H9 (cell line): ENCODE results near the gene ATXN10. TPM values are rescaled to one million over a fixed set of nuclear protein-coding genes. Genes with fewer than 3 reads are reported as not detected.

Source experiments
- DNase-seq: peaks from one replicate; pipeline ENCODE4 v3.0.0-alpha.2; 2017
- H2AFZ ChIP-seq: one replicate; pipeline ENCODE4 v1.6.1; 2013; ENCODE audit warnings: mild to moderate bottlenecking, low read length, control low read depth, moderate library complexity
- H2AK5ac ChIP-seq: 2 replicates; pipeline ENCODE4 v1.6.1; 2013; ENCODE audit warnings: low read length, control low read depth, mixed read lengths; ENCODE audit not compliant: insufficient read length
- H2BK120ac ChIP-seq: one replicate; pipeline ENCODE4 v1.6.1; 2013; ENCODE audit warnings: low read depth, mild to moderate bottlenecking, low read length, control low read depth, inconsistent platforms; ENCODE audit not compliant: poor library complexity, severe bottlenecking
- H2BK12ac ChIP-seq: 2 replicates; pipeline ENCODE4 v1.6.1; 2013; ENCODE audit warnings: low read length, control low read depth, mixed read lengths, low read depth; ENCODE audit not compliant: insufficient read length
- H2BK15ac ChIP-seq: 2 replicates; pipeline ENCODE4 v1.6.1; 2013; ENCODE audit warnings: low read depth, low read length, control low read depth
- H2BK20ac ChIP-seq: one replicate; pipeline ENCODE4 v1.6.1; 2013; ENCODE audit warnings: low read depth, mild to moderate bottlenecking, low read length, control low read depth, inconsistent platforms; ENCODE audit not compliant: poor library complexity, severe bottlenecking
- H2BK5ac ChIP-seq: 2 replicates; pipeline ENCODE4 v1.6.1; 2013; ENCODE audit warnings: low read length, control low read depth, mixed read lengths; ENCODE audit not compliant: insufficient read length
- H3K14ac ChIP-seq: 2 replicates; pipeline ENCODE4 v1.6.1; 2013; ENCODE audit warnings: low read length, control low read depth; ENCODE audit not compliant: insufficient read depth
- H3K18ac ChIP-seq: 2 replicates; pipeline ENCODE4 v1.6.1; 2013; ENCODE audit warnings: low read depth, mild to moderate bottlenecking, mixed read lengths, low read length, control low read depth; ENCODE audit not compliant: insufficient read length
- H3K23ac ChIP-seq: 2 replicates; pipeline ENCODE4 v1.6.1; 2013; ENCODE audit warnings: low read length, control low read depth, mixed read lengths, low read depth; ENCODE audit not compliant: insufficient read length
- H3K23me2 ChIP-seq: 2 replicates; pipeline ENCODE4 v1.6.1; 2013; ENCODE audit warnings: low read depth, mild to moderate bottlenecking, mixed read lengths, low read length, control low read depth; ENCODE audit not compliant: insufficient read length, poor library complexity, severe bottlenecking
- H3K27ac ChIP-seq: 2 replicates; pipeline ENCODE4 v1.5.1; 2013; ENCODE audit warnings: low read length, control low read depth, mixed read lengths, low read depth; ENCODE audit not compliant: insufficient read length
- H3K27me3 ChIP-seq: 2 replicates; pipeline ENCODE4 v1.6.1; 2013; ENCODE audit warnings: low read length, control low read depth, inconsistent platforms; ENCODE audit not compliant: insufficient read depth
- H3K4ac ChIP-seq: 2 replicates; pipeline ENCODE4 v1.6.1; 2013; ENCODE audit warnings: low read depth, mild to moderate bottlenecking, control low read depth, inconsistent platforms, low read length, moderate library complexity
- H3K4me1 ChIP-seq: 2 replicates; pipeline ENCODE4 v1.6.1; 2013; ENCODE audit warnings: low read length, control low read depth, inconsistent platforms; ENCODE audit not compliant: insufficient read depth
- H3K4me2 ChIP-seq: 2 replicates; pipeline ENCODE4 v1.6.1; 2013; ENCODE audit warnings: low read length, control low read depth, mixed read lengths; ENCODE audit not compliant: insufficient read length, insufficient read depth
- H3K56ac ChIP-seq: 2 replicates; pipeline ENCODE4 v1.6.1; 2013; ENCODE audit warnings: low read depth, mild to moderate bottlenecking, mixed read lengths, low read length, control low read depth; ENCODE audit not compliant: insufficient read length
- H3K79me1 ChIP-seq: 2 replicates; pipeline ENCODE4 v1.6.1; 2013; ENCODE audit warnings: low read depth, mild to moderate bottlenecking, moderate library complexity, low read length, control low read depth, inconsistent platforms; ENCODE audit not compliant: insufficient read depth, poor library complexity, severe bottlenecking
- H3K79me2 ChIP-seq: 2 replicates; pipeline ENCODE4 v1.6.1; 2013; ENCODE audit warnings: low read length, control low read depth, inconsistent platforms; ENCODE audit not compliant: insufficient read depth
- H3K9ac ChIP-seq: 2 replicates; pipeline ENCODE4 v1.6.1; 2013; ENCODE audit warnings: low read length, control low read depth, mixed read lengths; ENCODE audit not compliant: insufficient read length; ENCODE audit errors: extremely low read depth
- H3K9me3 ChIP-seq: one replicate; pipeline ENCODE4 v1.6.1; 2013; ENCODE audit warnings: low read depth, low read length, inconsistent platforms; ENCODE audit not compliant: control insufficient read depth
- H3T11ph ChIP-seq: one replicate; pipeline ENCODE4 v1.6.1; 2013; ENCODE audit warnings: mild to moderate bottlenecking, low read length, control low read depth, inconsistent platforms
- H4K20me1 ChIP-seq: one replicate; pipeline ENCODE4 v1.6.1; 2013; ENCODE audit not compliant: control insufficient read depth, insufficient read length, insufficient read depth
- H4K5ac ChIP-seq: 2 replicates; pipeline ENCODE4 v1.6.1; 2013; ENCODE audit warnings: low read depth, mild to moderate bottlenecking, mixed read lengths, low read length, control low read depth; ENCODE audit not compliant: insufficient read length
- H4K8ac ChIP-seq: replicated peaks from 2 replicates; pipeline ENCODE4 v1.6.1; 2013; ENCODE audit warnings: low read length, control low read depth, mixed read lengths, low read depth; ENCODE audit not compliant: insufficient read length
- H4K91ac ChIP-seq: 2 replicates; pipeline ENCODE4 v1.6.1; 2013; ENCODE audit warnings: low read depth, mild to moderate bottlenecking, moderate library complexity, mixed read lengths, low read length, control low read depth; ENCODE audit not compliant: insufficient read length
- H3K27ac Mint-ChIP-seq, 3 experiments: 2 replicates in 2 of 3; 3 replicates in 1 of 3; pipeline ENCODE4 v1.8.0; 2020 to 2021; ENCODE audit warnings: mixed read lengths in 3 of 3, mild to moderate bottlenecking in 1 of 3, moderate library complexity in 1 of 3
- H3K27me3 Mint-ChIP-seq: 2 replicates; pipeline ENCODE4 v1.8.0; 2021; ENCODE audit warnings: low read depth, mild to moderate bottlenecking, moderate library complexity, mixed read lengths
- H3K36me3 Mint-ChIP-seq, 3 experiments: 2 replicates in 2 of 3; 3 replicates in 1 of 3; pipeline ENCODE4 v1.8.0; 2020 to 2021; ENCODE audit warnings: low read depth in 3 of 3, mixed read lengths in 3 of 3; ENCODE audit not compliant: insufficient read depth in 1 of 3
- H3K4me1 Mint-ChIP-seq, 2 experiments: 2 replicates each; pipeline ENCODE4 v1.8.0; 2020; ENCODE audit warnings: mixed read lengths in 2 of 2
- H3K4me3 Mint-ChIP-seq, 2 experiments: 2 replicates in 1 of 2; 3 replicates in 1 of 2; pipeline ENCODE4 v1.8.0; 2020 to 2021; ENCODE audit warnings: mild to moderate bottlenecking in 2 of 2, mixed read lengths in 2 of 2, moderate library complexity in 1 of 2
- H3K9me3 Mint-ChIP-seq, 2 experiments: 2 replicates in 1 of 2; 3 replicates in 1 of 2; pipeline ENCODE4 v1.8.0; 2020; ENCODE audit warnings: mild to moderate bottlenecking in 2 of 2, mixed read lengths in 2 of 2, moderate library complexity in 1 of 2
- WGBS: extraction: QIAGEN DNeasy Blood & Tissue Kit; methylation state at CpG from one replicate; pipeline ENCODE4 v1.1.7; 2013; ENCODE audit warnings: missing lambda C conversion rate, low lambda C conversion rate, mixed read lengths; ENCODE audit not compliant: insufficient read length; ENCODE audit errors: extremely low coverage; 5-methylcytosine and 5-hydroxymethylcytosine counted together
- total RNA-seq: library from RNA; stranded (reverse); gene quantifications from 2 replicates; pipeline ENCODE4 v1.2.1, GENCODE V29; 2021
- TF ChIP-seq, protein P1 (sequence below): fragments of 200-600 bp; sonication (generic); conservative IDR thresholded peaks from 3 replicates; pipeline ENCODE4 v1.8.0; 2021; ENCODE audit warnings: antibody characterized with exemption, mild to moderate bottlenecking

The ATXN10 gene
- total RNA-seq, 1 experiment from 2014 or later, result 210 TPM

DNA sequence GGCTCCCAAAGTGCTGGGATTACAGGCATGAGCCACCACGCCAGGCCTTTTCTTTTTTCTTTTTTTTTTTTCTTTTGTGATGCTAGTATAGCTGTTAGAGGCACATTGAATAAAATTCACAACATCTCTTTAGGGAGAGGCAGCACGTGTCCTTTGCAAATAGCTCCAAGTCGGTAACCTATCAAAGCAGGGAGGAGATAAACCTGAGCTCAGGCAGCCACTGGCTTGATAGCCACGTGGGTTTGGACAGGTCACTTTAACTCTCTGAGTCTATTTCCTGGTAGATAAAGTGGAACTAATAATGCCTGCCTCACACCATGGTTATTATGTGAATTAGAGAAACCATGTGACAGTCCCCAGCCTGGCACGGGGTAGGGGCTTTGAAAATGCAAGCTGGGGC lies 43.1 kb upstream of the ATXN10 start:
- Histone ChIP-seq H3K23ac (no peak overlapping the region), H3K9ac (no peak overlapping the region), H3K56ac (no peak overlapping the region), H2BK120ac (no peak overlapping the region), H2BK15ac (no peak overlapping the region), H3K27ac (no peak overlapping the region), H3K23me2 (no peaks in the 10 kb centered on the region), H3K14ac (no peak overlapping the region), H3K79me2 (no peaks in the 10 kb centered on the region), H3K9me3 (no peaks in the 10 kb centered on the region), H2BK12ac (no peak overlapping the region), H3K4me1 (peaks cover 2% of the 10 kb centered on the region; the same call in 1 of the 2 replicates), H2AK5ac (no peak overlapping the region), H4K8ac (no peak overlapping the region), H3K4me2 (no peak overlapping the region), H2AFZ (no peak overlapping the region), H4K91ac (no peak overlapping the region), H4K20me1 (no peaks in the 10 kb centered on the region), H3K18ac (no peak overlapping the region), H2BK5ac (no peak overlapping the region), H2BK20ac (no peak overlapping the region), H3K27me3 (no peaks in the 10 kb centered on the region), H3T11ph (no peak overlapping the region), H4K5ac (no peak overlapping the region), H3K4ac (no peak overlapping the region), H3K79me1 (no peaks in the 10 kb centered on the region)
- Mint-ChIP-seq H3K4me3 (no peak overlapping the region), H3K27me3 (peaks cover 20% of the 10 kb centered on the region), H3K9me3 (no peaks in the 10 kb centered on the region), H3K36me3 (no peaks in the 10 kb centered on the region), H3K27ac (no peak overlapping the region), H3K4me1 (peaks cover 45 to 67% of the 10 kb centered on the region in 2 experiments)
- DNase-seq, result peak; percentile 73
- TF ChIP-seq, protein P1, sequence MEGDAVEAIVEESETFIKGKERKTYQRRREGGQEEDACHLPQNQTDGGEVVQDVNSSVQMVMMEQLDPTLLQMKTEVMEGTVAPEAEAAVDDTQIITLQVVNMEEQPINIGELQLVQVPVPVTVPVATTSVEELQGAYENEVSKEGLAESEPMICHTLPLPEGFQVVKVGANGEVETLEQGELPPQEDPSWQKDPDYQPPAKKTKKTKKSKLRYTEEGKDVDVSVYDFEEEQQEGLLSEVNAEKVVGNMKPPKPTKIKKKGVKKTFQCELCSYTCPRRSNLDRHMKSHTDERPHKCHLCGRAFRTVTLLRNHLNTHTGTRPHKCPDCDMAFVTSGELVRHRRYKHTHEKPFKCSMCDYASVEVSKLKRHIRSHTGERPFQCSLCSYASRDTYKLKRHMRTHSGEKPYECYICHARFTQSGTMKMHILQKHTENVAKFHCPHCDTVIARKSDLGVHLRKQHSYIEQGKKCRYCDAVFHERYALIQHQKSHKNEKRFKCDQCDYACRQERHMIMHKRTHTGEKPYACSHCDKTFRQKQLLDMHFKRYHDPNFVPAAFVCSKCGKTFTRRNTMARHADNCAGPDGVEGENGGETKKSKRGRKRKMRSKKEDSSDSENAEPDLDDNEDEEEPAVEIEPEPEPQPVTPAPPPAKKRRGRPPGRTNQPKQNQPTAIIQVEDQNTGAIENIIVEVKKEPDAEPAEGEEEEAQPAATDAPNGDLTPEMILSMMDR, result no peak
- no CpG with 5 or more reads among the region's 5 CpGs for WGBS
